NB4 (cell line): Measurements from ENCODE around the gene ZNF664.
A peak's percentile ranks its signal among the peaks of the same experiment; 100 is the strongest.

ENCODE experiments used
- DNase-seq: peaks from one replicate; pipeline ENCODE4 v3.0.0; 2010; ENCODE audit warnings: low read depth
- H3K4me3 ChIP-seq: one replicate; pipeline ENCODE4 v1.5.1; 2011; ENCODE audit warnings: mild to moderate bottlenecking, low read depth, low read length, moderate library complexity
- MYC ChIP-seq: IDR thresholded peaks from 2 replicates; pipeline ENCODE4 v1.6.1; 2011; ENCODE audit warnings: low read depth, low read length
- POLR2A ChIP-seq: IDR thresholded peaks from 2 replicates; pipeline ENCODE4 v1.6.1; 2011; ENCODE audit warnings: mild to moderate bottlenecking; ENCODE audit not compliant: insufficient read length; ENCODE audit errors: extremely low read depth
- TF ChIP-seq, protein P1 (sequence below): IDR thresholded peaks from one replicate; pipeline ENCODE4 v1.5.1; 2012; ENCODE audit warnings: low read depth, low read length
- TF ChIP-seq, protein P2 (sequence below): IDR thresholded peaks from 2 replicates; pipeline ENCODE4 v1.6.1; 2011; ENCODE audit warnings: low read depth, low read length

The ZNF664 gene

DNA sequence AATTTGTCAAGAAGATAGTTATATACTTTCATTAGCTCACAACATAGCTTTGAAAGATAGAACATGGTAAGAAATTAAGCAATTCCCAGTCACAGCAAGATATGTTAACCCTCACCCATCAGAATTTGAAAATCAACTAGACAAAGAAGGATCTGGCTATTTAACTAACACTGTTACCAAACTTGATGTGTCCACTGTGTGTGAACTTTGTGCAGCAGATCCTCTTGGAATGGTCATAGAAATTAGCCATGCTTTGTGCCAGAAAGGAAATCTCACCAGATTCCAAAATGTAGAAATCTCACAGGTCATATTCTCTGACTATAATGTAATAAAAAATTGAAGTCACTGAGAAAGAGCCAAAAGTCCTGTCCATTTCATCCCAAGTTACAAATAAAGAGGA, 46.1 kb downstream of the ZNF664 start:
- no peak for DNase-seq
- H3K4me3 ChIP-seq: no peak overlapping the region
- TF ChIP-seq, protein P1, sequence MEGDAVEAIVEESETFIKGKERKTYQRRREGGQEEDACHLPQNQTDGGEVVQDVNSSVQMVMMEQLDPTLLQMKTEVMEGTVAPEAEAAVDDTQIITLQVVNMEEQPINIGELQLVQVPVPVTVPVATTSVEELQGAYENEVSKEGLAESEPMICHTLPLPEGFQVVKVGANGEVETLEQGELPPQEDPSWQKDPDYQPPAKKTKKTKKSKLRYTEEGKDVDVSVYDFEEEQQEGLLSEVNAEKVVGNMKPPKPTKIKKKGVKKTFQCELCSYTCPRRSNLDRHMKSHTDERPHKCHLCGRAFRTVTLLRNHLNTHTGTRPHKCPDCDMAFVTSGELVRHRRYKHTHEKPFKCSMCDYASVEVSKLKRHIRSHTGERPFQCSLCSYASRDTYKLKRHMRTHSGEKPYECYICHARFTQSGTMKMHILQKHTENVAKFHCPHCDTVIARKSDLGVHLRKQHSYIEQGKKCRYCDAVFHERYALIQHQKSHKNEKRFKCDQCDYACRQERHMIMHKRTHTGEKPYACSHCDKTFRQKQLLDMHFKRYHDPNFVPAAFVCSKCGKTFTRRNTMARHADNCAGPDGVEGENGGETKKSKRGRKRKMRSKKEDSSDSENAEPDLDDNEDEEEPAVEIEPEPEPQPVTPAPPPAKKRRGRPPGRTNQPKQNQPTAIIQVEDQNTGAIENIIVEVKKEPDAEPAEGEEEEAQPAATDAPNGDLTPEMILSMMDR: no peak
- TF ChIP-seq MYC (no peak), POLR2A (no peak)
- TF ChIP-seq, protein P2, sequence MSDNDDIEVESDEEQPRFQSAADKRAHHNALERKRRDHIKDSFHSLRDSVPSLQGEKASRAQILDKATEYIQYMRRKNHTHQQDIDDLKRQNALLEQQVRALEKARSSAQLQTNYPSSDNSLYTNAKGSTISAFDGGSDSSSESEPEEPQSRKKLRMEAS: no peak

DNA sequence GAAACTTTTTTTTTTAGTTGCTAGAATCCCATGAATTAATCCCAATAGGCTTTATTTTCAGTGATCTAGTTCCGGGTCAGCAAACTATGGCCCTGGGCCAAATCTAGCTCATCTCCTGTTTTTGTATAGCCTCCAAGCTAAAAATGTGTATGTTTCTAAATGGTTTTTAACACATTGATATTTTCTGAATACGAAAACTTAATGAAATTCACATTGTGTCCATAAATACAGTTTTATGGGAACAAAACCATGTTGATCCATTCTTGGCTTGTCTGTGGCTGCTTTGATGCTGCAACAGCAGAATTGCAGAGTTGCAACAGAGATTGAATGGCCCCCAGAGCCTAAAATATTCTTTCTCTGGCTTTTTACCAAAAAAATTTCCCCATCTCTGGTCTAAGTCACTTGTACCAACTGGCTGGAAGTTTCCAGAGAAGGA, 47.5 kb downstream of the ZNF664 start:
- DNase-seq: no peak
- TF ChIP-seq MYC: no peak
- TF ChIP-seq, protein P1: no peak
- TF ChIP-seq POLR2A: no peak
- TF ChIP-seq, protein P2: no peak
- H3K4me3 ChIP-seq: no peak overlapping the region

DNA sequence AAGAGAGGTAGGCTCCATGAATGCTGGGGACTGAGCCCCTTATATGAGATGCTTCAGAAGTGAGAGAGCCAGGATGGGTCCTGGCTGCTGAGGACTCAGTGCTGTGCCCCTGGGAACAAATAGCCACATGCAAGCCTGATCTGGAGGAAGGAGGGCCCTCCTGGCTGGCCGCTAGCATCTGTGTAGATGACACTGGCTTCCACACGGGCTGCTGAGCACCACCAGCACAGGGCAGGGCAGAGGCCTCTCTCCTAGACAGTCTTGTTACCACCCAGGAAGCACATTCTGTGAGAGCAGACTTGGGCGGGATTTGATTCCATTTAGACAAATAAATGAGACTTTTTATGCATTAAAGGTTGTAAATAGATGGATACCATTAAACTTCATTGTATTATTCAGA, 48.0 kb downstream of the ZNF664 start:
- no peak for DNase-seq
- TF ChIP-seq, protein P1: no peak
- TF ChIP-seq POLR2A (no peak), MYC (no peak)
- TF ChIP-seq, protein P2: no peak
- no peak overlapping the region for H3K4me3 ChIP-seq

DNA sequence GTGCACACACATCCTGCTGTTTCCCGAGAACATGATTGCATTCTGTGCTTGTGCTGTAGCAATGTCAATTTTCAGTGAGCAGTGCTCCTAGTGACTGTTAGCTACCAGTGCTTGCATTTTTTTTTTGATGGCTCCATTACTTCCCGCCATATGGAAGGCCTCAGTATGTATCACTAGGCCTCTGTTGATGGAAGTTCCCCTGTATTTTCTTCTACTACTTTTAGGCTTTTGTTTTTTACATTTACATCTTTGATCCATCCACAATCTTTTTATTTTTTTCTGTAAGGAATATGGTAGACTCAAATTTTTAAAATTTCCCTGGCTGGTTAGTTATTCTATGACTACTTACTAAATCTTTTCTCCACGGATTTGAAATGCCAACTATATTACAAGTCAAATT, 49.1 kb downstream of the ZNF664 start:
- H3K4me3 ChIP-seq: no peak overlapping the region
- no peak for DNase-seq
- TF ChIP-seq, protein P2: no peak
- TF ChIP-seq MYC (no peak), POLR2A (no peak)
- TF ChIP-seq, protein P1: no peak

DNA sequence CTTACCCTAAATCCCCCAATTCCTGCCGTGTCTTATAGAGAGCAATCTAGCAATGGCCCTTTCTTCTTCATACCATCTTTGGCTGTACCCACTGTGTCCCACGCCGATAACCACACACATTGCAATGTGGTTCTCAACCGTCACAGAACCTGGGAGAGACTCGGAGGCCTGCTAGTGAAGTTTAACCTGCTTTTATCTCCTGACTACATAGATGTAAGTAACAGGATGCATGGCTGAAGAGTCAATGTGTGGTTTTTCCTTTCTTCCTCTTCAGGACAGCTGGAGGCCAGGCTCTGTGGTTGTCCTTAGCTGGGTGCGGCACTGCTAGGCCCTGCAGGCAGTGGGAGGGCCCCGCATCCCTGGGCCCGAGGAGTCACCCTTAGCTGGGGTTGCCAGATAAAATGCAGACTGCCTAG, 51.3 kb downstream of the ZNF664 start:
- no peak overlapping the region for H3K4me3 ChIP-seq
- DNase-seq: peak; percentile 90
- TF ChIP-seq MYC: peak; percentile 71
- no peak for TF ChIP-seq POLR2A
- TF ChIP-seq, protein P2: peak; percentile 57

DNA sequence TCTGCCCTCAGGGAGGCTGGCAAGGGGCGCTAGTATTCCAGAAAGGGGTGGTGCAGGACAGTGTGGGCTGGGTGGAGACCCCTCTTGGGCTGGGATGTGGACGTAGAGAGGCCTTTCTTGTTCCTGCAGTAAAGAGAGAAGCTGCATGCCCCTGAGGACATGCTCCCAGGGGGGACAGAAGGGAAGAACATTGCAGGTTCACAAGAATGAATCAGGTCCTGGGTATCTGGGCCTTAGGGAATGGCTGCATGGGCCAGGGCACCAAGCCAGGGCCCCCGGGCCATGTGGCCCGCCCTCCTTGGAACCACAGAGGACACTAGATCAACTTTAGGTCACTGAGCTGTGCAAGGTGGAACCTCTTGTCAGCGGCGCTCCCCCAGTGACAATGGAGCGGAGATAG, 51.8 kb downstream of the ZNF664 start:
- TF ChIP-seq, protein P1: no peak
- peak; percentile 54 for DNase-seq

More for the DNA sequence above, 51.8 kb downstream of the ZNF664 start:
- H3K4me3 ChIP-seq: no peak overlapping the region
